GM19463 (cell line): ENCODE data around the gene KRT39.
"Not testable (repeated sequence)": the region's sequence is repeated elsewhere in the genome, so short reads cannot be mapped to it uniquely, and the experiment has no call there.

Source experiments
- ATAC-seq: cut with Tn5 transposase; IDR thresholded peaks from one replicate; pipeline ENCODE4 v1.9.1; 2021; ENCODE audit warnings: mild to moderate bottlenecking, moderate library complexity; ENCODE audit not compliant: unreplicated experiment

The KRT39 gene

DNA sequence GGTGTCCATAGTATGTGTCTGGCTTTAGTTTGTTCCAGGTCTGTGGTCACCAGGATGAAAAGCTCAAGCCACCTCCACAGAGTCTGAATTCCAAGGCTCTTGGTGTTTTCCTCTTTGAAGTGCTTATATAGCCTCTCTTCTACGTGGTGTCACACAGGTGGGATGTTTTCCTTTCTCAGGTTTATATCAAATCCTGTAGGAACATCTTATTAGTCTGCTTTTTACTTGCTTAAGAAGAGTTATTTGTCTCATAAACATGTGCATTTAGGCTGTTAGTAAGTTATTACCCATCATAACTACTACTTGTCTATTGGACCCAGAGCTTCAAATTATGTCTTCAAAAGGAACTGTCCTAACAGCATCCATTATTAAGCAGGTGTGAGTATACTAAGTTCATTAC, at the start of gene KRT39:
KRT39 (minus strand) TSS at position 101 of the 400 bp plus-strand sequence; CDS start at position 9, 92 bp downstream.
- ATAC-seq, result no peak

DNA sequence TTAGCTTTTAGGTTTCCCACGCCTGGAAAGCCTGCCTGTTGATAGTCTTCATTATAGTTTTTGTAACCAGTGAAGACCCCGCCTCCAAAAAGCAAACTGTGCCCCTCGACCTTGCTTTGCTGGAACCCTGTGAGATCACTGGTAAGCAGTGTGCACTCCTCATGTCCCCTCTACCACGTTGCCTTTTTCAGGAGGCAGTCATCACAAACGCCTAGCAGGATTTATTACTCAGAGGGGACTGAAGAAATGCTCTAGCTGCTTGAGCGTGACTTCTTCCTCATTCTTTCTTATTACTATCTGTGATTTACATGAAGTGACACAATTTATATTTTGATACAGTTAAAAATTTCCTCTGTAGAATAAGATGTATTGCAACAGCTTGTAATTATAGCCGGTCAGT, 48.7 kb upstream of the KRT39 start:
- ATAC-seq, result no peak

DNA sequence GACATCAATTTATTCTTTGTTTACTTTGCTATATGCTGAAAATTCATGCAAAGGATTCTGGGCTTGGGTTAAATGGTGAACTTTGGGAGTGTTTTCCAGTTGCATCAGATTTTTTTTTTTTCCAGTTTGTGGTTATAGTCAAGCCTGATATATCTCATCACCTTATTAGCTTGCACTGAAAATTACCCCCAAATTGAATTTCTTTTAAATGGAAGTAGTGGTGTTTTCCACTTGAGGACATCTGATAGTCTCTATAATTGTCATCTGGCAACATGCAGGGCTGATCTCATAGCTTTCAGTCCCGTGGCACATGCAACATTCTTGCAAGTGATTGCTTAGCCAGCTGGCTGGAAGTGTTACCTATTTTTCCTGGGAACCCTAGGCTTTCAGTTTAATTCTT, 46.9 kb upstream of the KRT39 start:
- ATAC-seq, result no peak

DNA sequence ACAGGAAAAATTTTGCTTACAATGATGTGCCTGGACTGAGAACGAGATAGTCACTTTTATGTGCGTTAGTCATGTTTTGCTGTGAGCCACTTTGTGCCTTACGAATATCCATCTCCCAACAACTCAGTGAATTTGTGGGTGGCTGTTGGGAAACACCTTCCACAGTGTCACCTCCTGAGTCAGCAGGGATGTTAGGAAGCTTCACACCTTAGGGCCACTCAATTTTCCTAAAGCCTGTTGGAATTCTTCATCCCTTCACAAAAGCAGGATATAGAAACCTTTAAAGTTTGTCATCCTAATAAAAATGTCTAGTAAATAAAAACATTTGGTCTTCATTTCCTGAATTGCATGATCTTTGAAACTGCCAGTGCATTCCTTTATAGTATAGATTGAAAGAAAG, 46.4 kb upstream of the KRT39 start:
- no peak for ATAC-seq

DNA sequence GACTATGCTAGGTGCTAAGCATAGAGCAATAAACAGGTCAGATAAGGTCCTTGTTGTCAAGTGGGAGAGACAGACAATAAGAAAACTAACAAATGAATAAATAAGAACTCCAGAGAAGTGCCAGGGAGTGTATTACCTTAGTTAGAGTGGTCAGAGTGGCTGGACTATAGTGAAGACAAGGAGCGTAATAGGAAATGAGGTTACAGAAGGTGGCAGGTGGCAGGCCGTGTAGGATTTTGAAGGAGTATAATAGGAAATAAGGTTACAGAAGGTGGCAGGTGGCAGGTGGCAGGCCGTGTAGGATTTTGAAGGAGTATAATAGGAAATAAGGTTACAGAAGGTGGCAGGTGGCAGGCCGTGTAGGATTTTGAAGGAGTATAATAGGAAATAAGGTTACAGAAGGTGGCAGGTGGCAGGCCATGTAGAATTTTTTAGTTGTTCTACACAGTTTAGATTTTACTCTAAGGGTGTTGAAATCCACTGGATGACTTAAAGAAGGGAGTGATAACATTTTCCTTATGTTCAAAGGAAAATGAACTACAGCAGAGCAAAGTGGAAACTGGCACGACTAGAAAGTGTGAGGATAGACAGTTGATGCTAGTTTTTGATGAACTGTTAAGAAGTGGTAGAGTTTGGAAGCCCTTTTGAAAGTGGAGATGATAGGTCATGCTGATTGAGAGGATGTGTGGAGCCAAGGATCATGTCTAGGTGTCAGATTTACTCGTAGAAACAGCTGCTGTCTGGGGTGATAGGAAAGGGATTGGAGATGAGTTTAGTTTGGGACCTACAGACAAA, 45.8 kb upstream of the KRT39 start:
- ATAC-seq, result no peak

DNA sequence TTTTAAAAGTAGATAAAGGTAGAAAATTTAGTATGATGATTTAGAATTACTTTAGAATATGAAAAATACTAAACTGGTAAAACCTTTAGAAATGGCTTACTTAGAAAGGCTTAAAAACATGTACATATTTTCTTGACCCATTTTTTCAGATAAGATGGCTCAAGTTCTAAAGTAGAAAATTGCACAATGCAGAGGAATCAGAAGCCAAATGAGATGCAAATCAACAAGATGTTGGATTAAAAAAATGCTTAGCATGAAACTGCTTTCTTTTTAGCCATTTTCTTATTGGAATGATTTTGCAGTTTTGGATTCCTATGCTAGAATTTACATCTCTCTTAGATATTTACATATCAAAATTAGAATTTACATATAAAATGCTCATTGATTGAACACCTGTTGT, 43.7 kb upstream of the KRT39 start:
- no peak for ATAC-seq

DNA sequence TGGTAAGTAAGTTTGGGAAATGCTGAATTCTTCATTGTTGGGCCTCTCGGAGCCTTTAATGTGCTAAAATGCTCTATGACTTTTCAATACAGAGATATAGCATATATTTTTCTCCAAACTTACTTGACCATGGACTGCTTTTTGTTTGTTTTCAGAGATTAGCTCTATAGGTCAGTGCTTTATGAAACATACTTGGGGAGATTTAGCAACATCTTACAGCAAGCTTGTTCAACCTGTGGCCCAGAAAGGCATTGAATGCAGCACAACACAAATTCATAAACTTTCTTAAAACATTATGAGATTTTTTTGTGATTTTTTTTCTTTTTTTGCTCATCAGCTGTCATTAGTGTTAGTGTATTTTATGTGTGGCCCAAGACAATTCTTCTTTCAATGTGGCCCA, 43.2 kb upstream of the KRT39 start:
- ATAC-seq, result no peak

DNA sequence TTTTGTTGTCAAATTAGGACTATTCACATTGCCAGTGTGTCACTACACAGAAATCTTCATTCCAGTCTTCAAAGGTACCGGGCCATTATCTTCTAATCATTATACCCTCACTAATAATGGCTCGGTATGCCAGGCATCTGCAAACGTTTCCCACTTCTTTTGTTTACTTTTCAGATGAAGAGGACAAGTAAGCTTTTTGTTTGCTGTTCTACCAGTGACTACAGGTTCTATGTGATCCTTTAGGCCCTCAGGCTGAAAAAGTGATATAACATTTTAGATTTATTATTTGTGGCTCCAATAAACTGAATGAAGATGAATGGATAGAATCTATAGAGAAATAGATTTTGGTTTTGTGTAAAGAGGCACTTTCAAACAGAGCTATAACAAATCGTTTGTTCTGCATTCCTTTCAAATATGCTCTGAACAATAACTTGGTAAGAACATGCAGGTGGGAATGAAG, 42.6 kb upstream of the KRT39 start:
- ATAC-seq, result no peak

DNA sequence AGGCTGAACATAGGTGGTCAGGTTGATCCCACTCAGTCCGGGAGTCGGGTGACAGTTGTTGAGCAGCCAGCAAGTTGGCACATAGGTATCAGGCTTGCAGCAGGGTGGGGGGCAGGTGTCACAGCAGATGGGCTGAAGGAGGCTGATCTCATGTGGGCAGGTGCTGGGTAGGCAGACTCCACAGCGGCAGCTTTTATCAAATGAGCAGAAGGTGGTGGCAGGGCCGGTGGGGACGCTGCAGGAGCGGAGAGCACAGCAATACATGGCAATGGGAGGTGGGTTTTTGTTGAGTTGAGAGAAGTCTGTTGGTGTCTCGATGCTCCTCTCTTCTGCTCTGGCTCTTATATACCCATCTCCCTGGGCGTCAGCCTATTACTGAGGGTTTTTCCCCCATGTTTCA, 42.1 kb upstream of the KRT39 start, which contains the start of gene KRTAP3-1:
KRTAP3-1 (minus strand) TSS at position 318 of the 400 bp plus-strand sequence; CDS start at position 264, 54 bp downstream.
- no peak for ATAC-seq

DNA sequence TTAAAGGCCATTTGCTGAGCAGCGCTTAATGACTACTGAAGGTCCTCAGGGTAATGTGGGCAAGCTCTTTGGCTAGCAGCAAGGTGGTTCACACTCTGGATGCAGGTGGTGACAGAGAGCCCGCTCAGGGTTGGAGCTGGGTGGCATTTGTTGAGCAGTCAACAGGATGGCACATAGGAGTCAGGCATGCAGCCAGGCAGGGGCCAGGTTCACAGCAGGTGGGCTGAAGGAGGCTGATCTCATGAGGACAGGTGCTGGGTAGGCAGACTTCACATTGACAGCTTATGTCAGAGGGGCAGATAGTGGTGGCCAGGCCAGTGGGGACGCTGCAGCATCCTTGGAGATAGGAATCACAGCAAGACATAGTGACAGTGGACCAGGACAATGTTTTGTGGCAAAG, 37.6 kb upstream of the KRT39 start:
- ATAC-seq, result no peak

DNA sequence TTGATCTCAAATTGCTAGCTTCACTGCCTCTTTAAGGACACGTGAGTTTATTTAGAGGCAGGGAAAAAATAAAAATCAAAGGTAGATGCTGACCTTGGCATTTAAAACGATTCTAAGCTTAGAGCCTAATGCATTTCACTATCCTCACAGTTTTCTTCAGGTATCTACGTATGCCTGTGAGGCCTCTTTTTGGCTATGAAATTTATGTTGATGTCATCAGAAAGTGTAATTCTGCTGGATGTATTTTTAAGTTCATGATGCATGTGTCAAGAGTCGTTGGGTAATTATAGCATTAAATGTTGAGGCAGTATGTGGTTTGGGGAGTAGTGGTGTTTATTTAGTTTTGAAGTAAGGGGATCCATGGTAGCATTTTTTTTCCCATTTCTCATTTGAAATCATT, 37.2 kb upstream of the KRT39 start:
- ATAC-seq, result no peak

DNA sequence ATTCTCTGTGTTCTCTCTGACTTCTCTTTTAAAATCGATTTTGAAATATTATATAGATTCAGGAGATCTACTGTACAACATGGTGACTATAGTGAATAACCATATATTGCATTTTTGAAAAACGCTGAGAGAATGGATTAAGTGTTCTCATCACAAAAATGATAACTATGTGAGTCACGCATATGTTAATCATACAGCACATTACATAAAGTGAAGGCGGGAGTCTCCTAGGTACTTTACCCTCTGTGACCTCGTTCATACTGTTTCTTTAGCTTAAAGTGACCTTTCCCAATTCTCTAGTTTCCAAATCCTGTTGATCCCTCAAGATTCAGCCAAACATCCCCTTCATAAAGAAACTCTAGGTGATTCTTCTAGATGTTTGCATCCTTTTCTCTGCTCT, 36.1 kb upstream of the KRT39 start:
- no peak for ATAC-seq

DNA sequence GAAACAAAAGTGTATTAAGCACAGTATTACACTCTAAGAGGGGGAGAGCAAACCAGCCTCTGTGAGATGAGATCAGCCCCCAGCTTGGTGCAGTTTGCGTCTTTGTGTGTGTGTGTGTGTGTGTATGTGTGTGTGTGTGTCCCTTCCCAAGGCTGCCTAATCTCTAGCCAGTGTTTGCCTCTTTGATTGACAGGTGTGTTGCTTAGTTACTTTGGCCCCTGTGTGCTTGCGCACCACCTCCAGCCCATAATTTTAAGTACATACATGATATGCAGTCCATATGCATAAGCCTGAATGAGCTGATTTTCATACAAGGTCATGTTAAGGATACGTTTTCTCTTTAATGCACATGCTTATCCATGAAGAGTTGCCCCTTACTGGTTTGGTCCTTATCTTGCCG, 35.0 kb upstream of the KRT39 start:
- ATAC-seq, result no peak

DNA sequence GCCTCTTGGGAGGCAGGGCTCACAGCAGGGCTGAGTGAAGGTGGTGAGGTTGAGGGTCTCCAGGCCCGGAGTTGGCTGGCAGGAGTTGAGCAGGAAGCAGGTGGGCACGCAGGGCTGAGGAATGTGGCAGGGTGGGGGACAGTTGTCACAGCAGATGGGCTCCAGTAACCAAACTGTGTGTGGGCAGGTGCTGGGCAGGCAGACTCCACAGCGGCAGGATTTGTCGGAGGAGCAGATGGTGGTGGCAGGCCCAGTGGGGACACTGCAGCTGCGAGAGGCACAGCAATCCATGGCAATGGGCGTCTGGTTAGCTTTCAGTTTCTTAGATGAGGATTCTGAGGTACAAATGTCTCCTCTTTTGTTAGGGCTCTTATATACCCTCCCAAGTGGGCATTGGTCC, 32.8 kb upstream of the KRT39 start, which contains the start of gene KRTAP3-2:
KRTAP3-2 (minus strand) TSS at position 344 of the 400 bp plus-strand sequence; CDS start at position 291, 53 bp downstream.
- not testable (repeated sequence) for ATAC-seq

DNA sequence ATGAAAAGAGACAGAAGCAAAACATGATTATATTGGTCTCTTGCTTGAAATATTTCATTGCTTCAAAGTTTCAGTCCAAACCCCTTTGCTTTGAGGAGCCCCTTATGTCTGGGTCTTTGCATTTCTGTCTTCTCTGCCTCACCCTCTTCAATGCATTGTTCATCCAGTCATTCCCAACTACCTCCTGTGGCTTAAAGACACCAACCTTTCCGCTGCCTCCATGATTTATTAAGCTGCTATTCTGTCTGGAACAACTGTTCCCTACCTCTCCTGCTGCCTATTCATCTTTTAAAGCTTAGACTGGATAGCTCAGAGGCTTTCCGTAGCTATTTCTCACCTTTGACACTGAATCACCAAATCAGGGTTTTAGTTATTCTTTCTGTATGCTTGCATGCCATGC, 30.6 kb upstream of the KRT39 start:
- ATAC-seq, result no peak

DNA sequence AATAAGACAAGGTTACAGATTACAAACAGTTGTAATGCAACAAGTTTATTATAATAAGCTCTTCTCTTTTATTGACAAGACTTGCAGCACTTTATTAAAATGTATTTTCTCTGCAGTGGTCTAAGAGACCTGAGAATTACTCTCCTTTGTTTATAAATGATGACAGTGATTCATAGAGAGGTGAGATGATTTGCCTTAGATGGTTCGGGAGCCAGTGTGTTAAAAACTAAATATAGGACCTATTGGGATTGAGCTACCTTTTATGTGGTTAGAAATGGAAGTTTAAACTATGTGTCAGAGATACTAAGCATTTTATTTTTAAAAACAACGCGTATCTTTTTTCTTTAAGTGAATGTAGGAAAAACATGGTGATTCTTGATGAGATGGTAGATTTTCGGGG, 30.1 kb upstream of the KRT39 start:
- no peak for ATAC-seq

DNA sequence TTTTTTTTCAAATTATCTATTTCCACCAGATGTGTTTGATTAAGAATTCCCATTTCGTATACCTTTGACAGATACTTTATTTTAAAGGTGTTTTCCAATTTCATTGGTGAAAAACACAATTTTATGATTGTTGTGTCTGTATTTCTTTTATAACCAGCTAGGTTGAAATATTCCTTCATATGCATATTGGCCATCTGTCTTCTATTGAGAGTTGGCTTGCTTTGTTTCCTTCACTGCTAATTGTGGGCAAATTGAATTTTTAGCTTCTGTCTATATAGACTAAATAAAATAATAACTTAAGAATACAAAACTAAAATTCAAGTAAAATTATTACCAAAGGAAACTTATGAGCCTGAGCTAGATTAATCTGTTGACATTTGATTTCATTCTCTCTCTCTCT, 28.4 kb upstream of the KRT39 start:
- ATAC-seq, result no peak

DNA sequence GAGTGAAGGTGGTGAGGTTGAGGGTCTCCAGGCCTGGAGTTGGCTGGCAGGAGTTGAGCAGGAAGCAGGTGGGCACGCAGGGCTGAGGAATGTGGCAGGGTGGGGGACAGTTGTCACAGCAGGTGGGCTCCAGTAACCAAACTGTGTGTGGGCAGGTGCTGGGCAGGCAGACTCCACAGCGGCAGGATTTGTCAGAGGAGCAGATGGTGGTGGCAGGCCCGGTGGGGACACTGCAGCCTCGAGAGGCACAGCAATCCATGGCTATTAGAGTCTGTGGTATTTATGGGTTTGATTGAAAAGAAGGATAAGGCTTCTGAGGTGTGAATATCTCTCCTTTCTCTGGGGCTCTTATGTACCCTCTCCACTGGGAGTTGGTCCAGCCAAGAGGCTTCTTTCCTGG, 27.1 kb upstream of the KRT39 start, which contains the start of gene KRTAP3-3:
KRTAP3-3 (minus strand) TSS at position 326 of the 400 bp plus-strand sequence; CDS start at position 259, 67 bp downstream.
- ATAC-seq, result no peak

DNA sequence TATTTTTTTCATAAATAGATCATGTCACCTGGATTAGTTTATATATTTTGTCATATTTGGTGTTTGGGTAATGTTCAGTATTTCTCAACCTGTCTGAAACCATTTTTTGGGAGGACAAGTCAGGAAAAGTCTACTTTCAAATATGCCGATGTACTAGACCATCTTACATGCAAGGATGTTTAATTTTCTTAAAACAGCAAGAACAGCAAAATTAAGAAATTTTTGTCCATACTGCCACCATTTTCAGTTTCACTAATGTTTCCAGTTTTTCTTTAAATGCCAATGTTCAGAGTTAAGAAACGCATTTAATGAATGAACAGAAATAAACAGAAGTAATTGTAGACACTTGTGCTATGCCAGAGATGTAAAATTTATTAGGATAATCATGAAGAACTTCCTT, 26.3 kb upstream of the KRT39 start:
- ATAC-seq, result no peak

DNA sequence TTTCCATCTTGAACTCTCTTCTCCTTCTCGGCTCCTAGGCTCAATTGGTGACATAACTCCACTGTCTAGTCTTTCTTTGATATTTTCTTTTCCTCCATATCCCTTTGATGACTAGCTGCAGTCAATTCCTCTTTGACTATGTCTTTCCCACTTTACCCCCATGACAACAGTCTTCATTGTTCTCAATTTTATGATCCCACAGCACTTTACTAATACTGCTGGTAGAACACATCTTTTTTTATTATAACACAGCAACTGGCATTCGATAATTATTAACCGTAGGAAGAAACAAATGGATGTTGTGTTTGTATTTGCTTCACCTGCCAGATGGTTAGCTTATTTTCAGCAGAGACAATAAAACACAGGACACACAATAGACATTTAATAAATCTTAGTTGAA, 25.9 kb upstream of the KRT39 start:
- no peak for ATAC-seq

DNA sequence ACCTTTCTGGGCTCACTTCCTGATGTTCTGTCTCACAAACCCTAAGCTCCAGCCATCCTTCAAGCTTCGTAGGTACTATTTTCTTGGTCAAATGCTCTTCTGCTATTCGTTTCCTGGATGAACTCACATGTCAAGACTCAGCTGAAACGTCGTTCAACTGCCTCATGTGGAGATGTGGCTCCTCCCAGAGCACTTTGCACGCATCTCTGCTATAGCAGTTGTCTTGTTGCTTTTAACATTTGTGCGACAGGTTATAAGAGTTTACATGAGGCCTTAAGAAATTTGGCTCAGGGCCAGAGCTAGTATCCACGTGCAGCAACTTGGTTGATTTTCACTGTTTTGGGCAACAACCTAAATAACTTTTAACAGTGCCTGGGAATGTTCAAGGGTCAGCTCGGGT, 20.2 kb upstream of the KRT39 start:
- no peak for ATAC-seq

DNA sequence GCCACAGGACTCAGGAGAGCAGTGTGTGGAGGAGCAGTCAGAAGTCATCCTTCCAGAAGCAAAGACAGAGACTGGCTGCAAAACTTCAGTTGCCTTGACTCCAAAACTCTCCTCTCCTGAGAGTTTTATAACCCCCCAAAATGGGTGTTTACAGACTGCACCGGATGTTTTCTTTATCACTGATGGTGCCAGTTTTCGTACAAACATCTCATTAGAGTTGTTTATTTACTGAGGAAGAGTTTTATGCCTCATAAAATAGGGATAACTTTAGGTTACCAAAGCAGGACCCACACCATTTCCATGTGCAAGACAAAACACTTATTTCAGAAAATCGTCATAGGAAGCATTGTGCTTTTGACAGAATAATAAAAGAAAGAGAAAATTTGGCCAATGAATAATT, 17.5 kb upstream of the KRT39 start, which contains the start of gene KRT40:
KRT40 (minus strand) TSS at position 101 of the 400 bp plus-strand sequence; CDS start at position 48, 53 bp downstream.
- ATAC-seq, result no peak
